ENCODE results near the gene KIF26A. TPM values are rescaled to one million over a fixed set of nuclear protein-coding genes. Genes with fewer than 3 reads are reported as not detected.

The KIF26A gene
- total and polyA plus RNA-seq, 2 donors from 2014 or later = 2.3 to 12.3 TPM

- Histone ChIP-seq H3K4me3 (ENCODE audit: low read length in 3 of 3) (no peak overlapping the region), H3K27ac (ENCODE audit: low read depth in 2 of 2, low read length in 2 of 2) (no peak overlapping the region), H3K4me1 (ENCODE audit: control insufficient read depth in 2 of 3, insufficient read depth in 2 of 3, low read depth in 1 of 3, low read length in 3 of 3) (no peaks in the 10 kb centered on the region), H3K27me3 (ENCODE audit: control insufficient read depth, insufficient read depth, low read length) (no peaks in the 10 kb centered on the region), H3K36me3 (ENCODE audit: control insufficient read depth in 2 of 3, insufficient read depth in 3 of 3, low read length in 3 of 3) (no peaks in the 10 kb centered on the region), H3K9ac (ENCODE audit: low read length in 3 of 3) (no peak overlapping the region), H3K9me3 (ENCODE audit: control insufficient read depth in 2 of 3, insufficient read depth in 1 of 3, low read length in 3 of 3) (no peaks in the 10 kb centered on the region)
- intact Hi-C loops (cut with DNase I) = no loop called here
- FAIRE-seq = no peak
- peak in 2 of 5 donors; percentile 37 to 61 for DNase-seq
- no peak for TF ChIP-seq CTCF (IDR thresholded peaks at IDR 0.05; ENCODE audit: borderline replicate concordance, extremely low read depth, insufficient read depth)
Measured at GRCh38 chr14:104143521-104144452, 5.4 kb downstream of the KIF26A start.

GRCh38 chr14:104144453-104144790, 6.0 kb downstream of the KIF26A start:
- no peak for FAIRE-seq
- no peak for TF ChIP-seq CTCF (IDR thresholded peaks at IDR 0.05; ENCODE audit: borderline replicate concordance, extremely low read depth, insufficient read depth)
- H3K9ac ChIP-seq (ENCODE audit: low read length in 3 of 3) = no peak overlapping the region
- no peaks in the 10 kb centered on the region for H3K27me3 ChIP-seq (ENCODE audit: control insufficient read depth, insufficient read depth, low read length)
- no peaks in the 10 kb centered on the region for H3K4me1 ChIP-seq (ENCODE audit: control insufficient read depth in 2 of 3, insufficient read depth in 2 of 3, low read depth in 1 of 3, low read length in 3 of 3)
- H3K27ac ChIP-seq (ENCODE audit: low read depth in 2 of 2, low read length in 2 of 2) = no peak overlapping the region
- peak in 1 of 5 donors; percentile 20 for DNase-seq
- no peaks in the 10 kb centered on the region for H3K9me3 ChIP-seq (ENCODE audit: control insufficient read depth in 2 of 3, insufficient read depth in 1 of 3, low read length in 3 of 3)
- H3K36me3 ChIP-seq (ENCODE audit: control insufficient read depth in 2 of 3, insufficient read depth in 3 of 3, low read length in 3 of 3) = no peaks in the 10 kb centered on the region
- H3K4me3 ChIP-seq (ENCODE audit: low read length in 3 of 3) = no peak overlapping the region
- intact Hi-C loops (cut with DNase I) = no loop called here

GRCh38 chr14:104144911-104145825, 6.8 kb downstream of the KIF26A start:
- no peak for FAIRE-seq
- Histone ChIP-seq H3K27me3 (ENCODE audit: control insufficient read depth, insufficient read depth, low read length) (no peaks in the 10 kb centered on the region), H3K9ac (ENCODE audit: low read length in 3 of 3) (no peak overlapping the region), H3K9me3 (ENCODE audit: control insufficient read depth in 2 of 3, insufficient read depth in 1 of 3, low read length in 3 of 3) (no peaks in the 10 kb centered on the region), H3K4me1 (ENCODE audit: control insufficient read depth in 2 of 3, insufficient read depth in 2 of 3, low read depth in 1 of 3, low read length in 3 of 3) (peaks cover 0 to under 1% (median 0%) of the 10 kb centered on the region in 3 donors), H3K4me3 (ENCODE audit: low read length in 3 of 3) (no peak overlapping the region), H3K36me3 (ENCODE audit: control insufficient read depth in 2 of 3, insufficient read depth in 3 of 3, low read length in 3 of 3) (no peaks in the 10 kb centered on the region), H3K27ac (ENCODE audit: low read depth in 2 of 2, low read length in 2 of 2) (no peak overlapping the region)
- TF ChIP-seq CTCF (IDR thresholded peaks at IDR 0.05; ENCODE audit: borderline replicate concordance, extremely low read depth, insufficient read depth) = no peak
- intact Hi-C loops (cut with DNase I) = no loop called here
- DNase-seq = peak in 2 of 5 donors; percentile 40 to 66
